ENCODE data around the gene C21orf58.

- TF ChIP-seq EZH2 (IDR thresholded peaks at IDR 0.05; ENCODE audit: insufficient read depth, poor library complexity, severe bottlenecking) (no peak), EZH2phosphoT487 (IDR thresholded peaks at IDR 0.05; ENCODE audit: insufficient read depth, low read depth) (no peak)
Measured at GRCh38 chr21:46371204-46372013, 47.7 kb upstream of the C21orf58 start.

Data from GM23248 (cell line).